MCF 10A (cell line): ENCODE data around the gene CCDC191. TPM values are rescaled to one million over a fixed set of nuclear protein-coding genes. Genes with fewer than 3 reads are reported as not detected.
A peak's percentile ranks its signal among the peaks of the same experiment; 100 is the strongest.

Experiments used
- BruUV-seq: library from RNA; stranded (reverse); fragments of 400-500 nt; replicated peaks from 2 replicates; lab custom pipeline; 2021; lab: Mats Ljungman, UMichigan
- CTCF ChIA-PET: fragments of 300-600 bp; sonication (Branson Sonifier 250); formaldehyde crosslinking; extraction: SDS; loops from one replicate; lab custom pipeline; 2021; ENCODE audit warnings: antibody characterized with exemption, inconsistent platforms; lab: Yijun Ruan, JAX
- POLR2A ChIA-PET: fragments of 300-600, 350-650 bp; sonication (Branson Sonifier 250); formaldehyde crosslinking; extraction: SDS; loops from one replicate; lab custom pipeline; 2020; ENCODE audit warnings: antibody characterized with exemption, inconsistent platforms; lab: Yijun Ruan, JAX
- DNase-seq: peaks from one replicate; pipeline ENCODE4 v3.0.0-alpha.2; 2018; ENCODE audit not compliant: unreplicated experiment
- H3K27ac Mint-ChIP-seq: one replicate; pipeline ENCODE4 v1.8.0; 2022; ENCODE audit warnings: mild to moderate bottlenecking, low read depth, mixed read lengths; ENCODE audit not compliant: unreplicated experiment
- H3K27me3 Mint-ChIP-seq: one replicate; pipeline ENCODE4 v1.8.0; 2022; ENCODE audit warnings: mixed read lengths; ENCODE audit not compliant: insufficient read depth, unreplicated experiment
- H3K36me3 Mint-ChIP-seq: one replicate; pipeline ENCODE4 v1.8.0; 2022; ENCODE audit warnings: mild to moderate bottlenecking, moderate library complexity, mixed read lengths; ENCODE audit not compliant: insufficient read depth, unreplicated experiment
- H3K4me1 Mint-ChIP-seq: one replicate; pipeline ENCODE4 v1.8.0; 2022; ENCODE audit warnings: mixed read lengths; ENCODE audit not compliant: insufficient read depth, unreplicated experiment
- H3K4me3 Mint-ChIP-seq: one replicate; pipeline ENCODE4 v1.8.0; 2022; ENCODE audit warnings: mild to moderate bottlenecking, moderate library complexity, mixed read lengths; ENCODE audit not compliant: unreplicated experiment
- H3K9me3 Mint-ChIP-seq: one replicate; pipeline ENCODE4 v1.8.0; 2022; ENCODE audit warnings: mixed read lengths; ENCODE audit not compliant: unreplicated experiment
- intact Hi-C: fragments of 100-400 bp; cut with micrococcal nuclease; formaldehyde crosslinking; loops from 2 replicates; pipeline ENCODE4 v1.14.1; 2022
- total RNA-seq: library from RNA; stranded (reverse); gene quantifications from 2 replicates; pipeline ENCODE4 v1.2.3, GENCODE V29; 2022
- TF ChIP-seq, protein P1 (sequence below): fragments of 200-600 bp; IDR thresholded peaks from one replicate; pipeline ENCODE4 v1.8.0; 2022; ENCODE audit warnings: antibody characterized with exemption, mild to moderate bottlenecking; ENCODE audit not compliant: unreplicated experiment

Gene CCDC191
- total RNA-seq, 1 experiment from 2014 or later: 3.8 TPM

DNA sequence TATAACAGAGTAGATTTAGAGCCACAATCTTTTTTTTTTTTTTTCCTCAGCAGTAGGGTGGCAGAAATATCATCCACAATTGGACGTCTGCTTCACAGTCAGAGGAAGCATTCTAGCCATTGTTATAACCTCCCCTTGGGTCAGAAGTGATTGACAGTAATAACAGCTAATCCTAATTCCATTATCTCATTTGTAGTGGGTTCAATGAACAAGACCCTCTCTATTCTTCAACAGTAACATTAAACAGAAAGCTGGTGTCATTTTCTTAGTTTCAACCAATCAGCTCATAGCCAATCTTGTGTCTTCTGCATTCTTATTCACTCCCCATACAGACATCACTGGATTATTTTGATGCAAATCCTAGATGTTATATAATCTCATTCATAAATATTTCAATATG, 44.8 kb upstream of the CCDC191 start:
- intact Hi-C loops: no loop called here
- no TSS peak for BruUV-seq
- Mint-ChIP-seq H3K27me3 (no peaks in the 10 kb centered on the region), H3K4me3 (no peak overlapping the region), H3K27ac (no peak overlapping the region), H3K36me3 (no peaks in the 10 kb centered on the region), H3K4me1 (no peaks in the 10 kb centered on the region), H3K9me3 (no peaks in the 10 kb centered on the region)
- TF ChIP-seq, protein P1, sequence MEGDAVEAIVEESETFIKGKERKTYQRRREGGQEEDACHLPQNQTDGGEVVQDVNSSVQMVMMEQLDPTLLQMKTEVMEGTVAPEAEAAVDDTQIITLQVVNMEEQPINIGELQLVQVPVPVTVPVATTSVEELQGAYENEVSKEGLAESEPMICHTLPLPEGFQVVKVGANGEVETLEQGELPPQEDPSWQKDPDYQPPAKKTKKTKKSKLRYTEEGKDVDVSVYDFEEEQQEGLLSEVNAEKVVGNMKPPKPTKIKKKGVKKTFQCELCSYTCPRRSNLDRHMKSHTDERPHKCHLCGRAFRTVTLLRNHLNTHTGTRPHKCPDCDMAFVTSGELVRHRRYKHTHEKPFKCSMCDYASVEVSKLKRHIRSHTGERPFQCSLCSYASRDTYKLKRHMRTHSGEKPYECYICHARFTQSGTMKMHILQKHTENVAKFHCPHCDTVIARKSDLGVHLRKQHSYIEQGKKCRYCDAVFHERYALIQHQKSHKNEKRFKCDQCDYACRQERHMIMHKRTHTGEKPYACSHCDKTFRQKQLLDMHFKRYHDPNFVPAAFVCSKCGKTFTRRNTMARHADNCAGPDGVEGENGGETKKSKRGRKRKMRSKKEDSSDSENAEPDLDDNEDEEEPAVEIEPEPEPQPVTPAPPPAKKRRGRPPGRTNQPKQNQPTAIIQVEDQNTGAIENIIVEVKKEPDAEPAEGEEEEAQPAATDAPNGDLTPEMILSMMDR: no peak
- ChIA-PET CTCF (no interaction called here), POLR2A (interaction anchor here (0.8 kb wide), 1 partner anchor 11 kb away, joined by 3 read pairs; no protein-coding TSS in a partner anchor)
- DNase-seq: no peak

DNA sequence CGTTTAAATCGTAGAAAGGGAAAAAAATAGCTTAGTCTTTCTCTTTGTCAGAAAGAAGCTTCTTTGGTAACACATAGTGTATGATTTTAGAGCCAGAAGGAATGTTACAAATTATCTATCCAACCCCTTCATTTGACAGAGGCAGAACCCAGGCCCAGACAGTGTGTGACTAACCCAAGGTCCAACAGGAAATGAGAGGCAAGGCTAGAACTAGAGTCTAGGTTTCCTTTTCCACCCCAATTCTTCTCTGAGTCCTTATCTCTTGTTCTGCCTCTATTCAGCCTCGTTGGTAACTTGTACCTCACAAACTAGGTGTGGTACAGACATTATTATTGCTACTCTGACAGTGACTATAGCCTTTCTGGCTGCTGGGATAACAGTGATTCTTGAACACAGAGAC, 39.5 kb upstream of the CCDC191 start:
- peaks cover 4% of the 10 kb centered on the region for H3K36me3 Mint-ChIP-seq
- TF ChIP-seq, protein P1: no peak
- ChIA-PET CTCF (interaction anchor here (0.6 to 1.2 kb wide), 2 partner anchors 9 to 125 kb away, joined by 3 read pairs; no protein-coding TSS in a partner anchor), POLR2A (interaction anchor here (0.6 kb wide), 1 partner anchor 132 kb away, joined by 3 read pairs; no protein-coding TSS in a partner anchor)
- intact Hi-C loops: no loop called here
- H3K27ac Mint-ChIP-seq: no peak overlapping the region
- DNase-seq: no peak
- no peaks in the 10 kb centered on the region for H3K9me3 Mint-ChIP-seq
- H3K27me3 Mint-ChIP-seq: no peaks in the 10 kb centered on the region
- no TSS peak for BruUV-seq
- H3K4me3 Mint-ChIP-seq: no peak overlapping the region
- H3K4me1 Mint-ChIP-seq: no peaks in the 10 kb centered on the region

DNA sequence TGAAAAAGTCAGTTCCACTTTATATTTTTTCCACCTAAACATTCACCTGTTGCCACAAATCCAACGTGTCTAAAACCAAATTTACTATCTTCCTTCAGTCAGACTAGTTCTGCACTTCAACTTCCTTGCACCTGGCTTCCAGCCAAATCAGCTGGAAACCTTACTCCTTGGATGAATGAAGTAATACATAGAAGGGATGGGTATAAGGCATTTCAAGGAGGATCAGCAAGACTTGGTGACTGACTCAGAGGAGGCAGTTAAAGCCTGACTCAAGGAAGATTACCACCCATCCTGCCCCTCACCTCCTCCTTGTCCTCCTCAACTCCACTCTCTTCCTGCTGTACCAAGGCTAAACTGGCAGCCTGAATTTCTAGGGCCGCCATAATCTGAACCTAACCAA, 37.3 kb upstream of the CCDC191 start:
- Mint-ChIP-seq H3K27ac (no peak overlapping the region), H3K36me3 (peaks cover 4% of the 10 kb centered on the region), H3K4me1 (no peaks in the 10 kb centered on the region), H3K9me3 (no peaks in the 10 kb centered on the region), H3K4me3 (no peak overlapping the region), H3K27me3 (no peaks in the 10 kb centered on the region)
- BruUV-seq: no TSS peak
- intact Hi-C loops: no loop called here
- peak; percentile 72 for DNase-seq
- CTCF ChIA-PET: interaction anchor here (0.9 kb wide), 1 partner anchor 11 kb away, joined by 3 read pairs; no protein-coding TSS in a partner anchor
- POLR2A ChIA-PET: no interaction called here
- TF ChIP-seq, protein P1: no peak

DNA sequence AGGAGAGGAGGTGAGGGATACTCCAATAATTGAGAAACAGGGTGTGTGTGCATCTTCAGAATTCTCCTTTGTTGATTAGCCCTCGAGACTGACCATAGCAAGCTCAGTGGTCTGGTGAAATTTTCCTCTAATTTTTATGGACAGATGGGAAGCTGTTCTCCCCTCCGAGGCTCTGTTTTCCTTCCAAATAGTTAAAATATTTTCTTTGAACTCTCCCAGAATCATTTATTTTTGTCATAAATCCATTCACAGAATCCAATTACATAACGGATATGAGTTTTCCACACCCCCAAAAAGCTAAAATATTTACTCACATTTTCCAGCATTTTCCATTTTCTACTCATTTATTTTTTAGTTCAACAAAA, 36.7 kb upstream of the CCDC191 start:
- DNase-seq: no peak
- peaks cover 4% of the 10 kb centered on the region for H3K36me3 Mint-ChIP-seq
- POLR2A ChIA-PET: interaction anchor here (1.4 kb wide), 1 partner anchor 14 kb away, joined by 4 read pairs; no protein-coding TSS in a partner anchor
- H3K4me1 Mint-ChIP-seq: no peaks in the 10 kb centered on the region
- H3K27me3 Mint-ChIP-seq: no peaks in the 10 kb centered on the region
- no TSS peak for BruUV-seq
- CTCF ChIA-PET: interaction anchor here (0.9 kb wide), 1 partner anchor 12 kb away, joined by 3 read pairs; no protein-coding TSS in a partner anchor
- no peak overlapping the region for H3K4me3 Mint-ChIP-seq
- intact Hi-C loops: no loop called here
- TF ChIP-seq, protein P1: no peak
- H3K27ac Mint-ChIP-seq: no peak overlapping the region
- H3K9me3 Mint-ChIP-seq: no peaks in the 10 kb centered on the region
